Liver (tissue), 9 donors: ENCODE results near the gene INSM1. TPM values are rescaled to one million over a fixed set of nuclear protein-coding genes. Genes with fewer than 3 reads are reported as not detected.

Experiments used
- DNase-seq: peaks from one replicate; pipeline ENCODE4 v3.0.0-alpha.2; 2017; ENCODE audit warnings: low spot score
- H3K27ac ChIP-seq, 2 donors: one replicate each; pipeline ENCODE4 v1.7.0; 2013; ENCODE audit warnings: inconsistent platforms in 2 of 2, low read length in 2 of 2, control low read depth in 1 of 2, low read depth in 1 of 2, mild to moderate bottlenecking in 1 of 2
- H3K27me3 ChIP-seq, 4 donors: one replicate each; pipeline versions ENCODE4 v1.6.1 to v1.7.0; 2013; ENCODE audit warnings: low read length in 3 of 4, inconsistent platforms in 1 of 4, mild to moderate bottlenecking in 1 of 4, moderate library complexity in 1 of 4; ENCODE audit not compliant: control insufficient read depth in 4 of 4, insufficient read depth in 4 of 4
- H3K36me3 ChIP-seq, 4 donors: one replicate each; pipeline versions ENCODE4 v1.6.1 to v1.7.0; 2013; ENCODE audit warnings: low read length in 3 of 4, mild to moderate bottlenecking in 3 of 4, low read depth in 1 of 4, moderate library complexity in 1 of 4; ENCODE audit not compliant: control insufficient read depth in 4 of 4, insufficient read depth in 3 of 4
- H3K4me1 ChIP-seq, 4 donors: one replicate each; pipeline versions ENCODE4 v1.6.1 to v1.7.0; 2013; ENCODE audit warnings: low read length in 3 of 4, mild to moderate bottlenecking in 3 of 4, moderate library complexity in 1 of 4; ENCODE audit not compliant: control insufficient read depth in 4 of 4, insufficient read depth in 4 of 4
- H3K4me3 ChIP-seq, 3 donors: one replicate each; pipeline versions ENCODE4 v1.6.1 to v1.7.0; 2013; ENCODE audit warnings: low read length in 3 of 3, control low read depth in 1 of 3, low read depth in 1 of 3, mild to moderate bottlenecking in 1 of 3
- H3K9ac ChIP-seq, 2 donors: one replicate each; pipeline ENCODE4 v1.7.0; 2013; ENCODE audit warnings: low read length in 2 of 2, mild to moderate bottlenecking in 2 of 2, moderate library complexity in 2 of 2, control low read depth in 1 of 2, low read depth in 1 of 2
- H3K9me3 ChIP-seq, 4 donors: one replicate each; pipeline versions ENCODE4 v1.6.1 to v1.7.0; 2013; ENCODE audit warnings: low read length in 3 of 4; ENCODE audit not compliant: control insufficient read depth in 4 of 4
- EGR1 ChIP-seq, 2 donors: IDR thresholded peaks; 2 replicates each; pipeline ENCODE4 v1.6.1; 2016 to 2018; ENCODE audit warnings: antibody characterized with exemption in 2 of 2, low read depth in 2 of 2
- FOXA1 ChIP-seq: IDR thresholded peaks from 2 replicates; pipeline ENCODE4 v1.6.1; 2016; ENCODE audit warnings: antibody characterized with exemption
- FOXA2 ChIP-seq: IDR thresholded peaks from 2 replicates; pipeline ENCODE4 v1.6.1; 2016; ENCODE audit warnings: antibody characterized with exemption
- GABPA ChIP-seq, 2 donors: IDR thresholded peaks in 1 of 2; conservative IDR thresholded peaks in 1 of 2; 2 replicates each; pipeline ENCODE4 v1.6.1; 2016; ENCODE audit warnings: antibody characterized with exemption in 2 of 2, mild to moderate bottlenecking in 1 of 2, moderate library complexity in 1 of 2
- HNF4A ChIP-seq, 2 donors: conservative IDR thresholded peaks; 2 replicates each; pipeline ENCODE4 v1.6.1; 2016; ENCODE audit warnings: antibody characterized with exemption in 2 of 2, mild to moderate bottlenecking in 2 of 2
- HNF4G ChIP-seq: IDR thresholded peaks from 2 replicates; pipeline ENCODE4 v1.6.1; 2016; ENCODE audit warnings: antibody characterized with exemption
- JUND ChIP-seq, 2 donors: IDR thresholded peaks; 2 replicates each; pipeline ENCODE4 v1.6.1; 2016; ENCODE audit warnings: antibody characterized with exemption in 2 of 2
- NR2F2 ChIP-seq: IDR thresholded peaks from 2 replicates; pipeline ENCODE4 v1.6.1; 2016; ENCODE audit warnings: antibody characterized with exemption
- RAD21 ChIP-seq, 2 donors: IDR thresholded peaks; 2 replicates each; pipeline ENCODE4 v1.6.1; 2016; ENCODE audit warnings: antibody characterized with exemption in 2 of 2, mild to moderate bottlenecking in 2 of 2
- RXRA ChIP-seq, 2 donors: IDR thresholded peaks; 2 replicates each; pipeline ENCODE4 v1.6.1; 2017 to 2018; ENCODE audit warnings: antibody characterized with exemption in 2 of 2, mild to moderate bottlenecking in 1 of 2
- SP1 ChIP-seq: IDR thresholded peaks from 2 replicates; pipeline ENCODE4 v1.6.1; 2018; ENCODE audit warnings: antibody characterized with exemption, mild to moderate bottlenecking
- TAF1 ChIP-seq: conservative IDR thresholded peaks from 2 replicates; pipeline ENCODE4 v1.6.1; 2016; ENCODE audit warnings: antibody characterized with exemption, mild to moderate bottlenecking
- YY1 ChIP-seq: IDR thresholded peaks from 2 replicates; pipeline ENCODE4 v1.6.1; 2016; ENCODE audit warnings: antibody characterized with exemption, mild to moderate bottlenecking
- ZBTB33 ChIP-seq: IDR thresholded peaks from 2 replicates; pipeline ENCODE4 v1.6.1; 2016; ENCODE audit warnings: antibody characterized with exemption
- WGBS: extraction: QIAGEN DNeasy Blood & Tissue Kit; methylation state at CpG from one replicate; pipeline ENCODE4 v1.1.7; 2013; 5-methylcytosine and 5-hydroxymethylcytosine counted together
- polyA plus RNA-seq, 2 donors: library from polyadenylated mRNA; stranded (reverse) in 1 of 2; unstranded in 1 of 2; fragments of 200-250 nt in 1 of 2; fragments of >200 nt in 1 of 2; fragmentation: Nextera tagmentation in 1 of 2; extraction: Ambion mirVana in 1 of 2; gene quantifications; one replicate each; pipeline versions ENCODE4 v1.2.1 to v1.2.3, GENCODE V29; 2013 to 2015
- total RNA-seq, 2 donors: library from RNA; depleted of rRNA; stranded (reverse); fragments of >200 nt; gene quantifications; one replicate each; pipeline ENCODE4 v1.2.3, GENCODE V29; 2014
- TF ChIP-seq, protein P1 (sequence below): IDR thresholded peaks from 2 replicates; pipeline ENCODE4 v1.6.1; 2016; ENCODE audit warnings: antibody characterized with exemption, mild to moderate bottlenecking
- TF ChIP-seq, protein P2 (sequence below): IDR thresholded peaks from 2 replicates; pipeline ENCODE4 v1.6.1; 2016; ENCODE audit warnings: antibody characterized with exemption
- TF ChIP-seq, protein P3 (sequence below): IDR thresholded peaks from 2 replicates; pipeline ENCODE4 v1.6.1; 2016; ENCODE audit warnings: antibody characterized with exemption
- TF ChIP-seq, protein P4 (sequence below): fragments of 150-350 bp; IDR thresholded peaks from 2 replicates; pipeline ENCODE4 v1.5.1; 2017; ENCODE audit warnings: improper control_type of control experiment, low read depth, low read length; ENCODE audit not compliant: missing input control
- donor health status: healthy.
- donor health status: healthy.
- donor health status: healthy.
- donor health status: healthy.
- donor health status: healthy.

The INSM1 gene
- total and polyA plus RNA-seq, 4 donors = not detected

GRCh38 chr20:20331156-20331555 lies 36.7 kb upstream of the INSM1 start:
- Histone ChIP-seq H3K36me3 (no peaks in the 10 kb centered on the region), H3K27ac (no peak overlapping the region), H3K4me3 (no peak overlapping the region), H3K9ac (no peak overlapping the region), H3K9me3 (no peaks in the 10 kb centered on the region), H3K4me1 (no peaks in the 10 kb centered on the region), H3K27me3 (no peaks in the 10 kb centered on the region)
- TF ChIP-seq, protein P1, sequence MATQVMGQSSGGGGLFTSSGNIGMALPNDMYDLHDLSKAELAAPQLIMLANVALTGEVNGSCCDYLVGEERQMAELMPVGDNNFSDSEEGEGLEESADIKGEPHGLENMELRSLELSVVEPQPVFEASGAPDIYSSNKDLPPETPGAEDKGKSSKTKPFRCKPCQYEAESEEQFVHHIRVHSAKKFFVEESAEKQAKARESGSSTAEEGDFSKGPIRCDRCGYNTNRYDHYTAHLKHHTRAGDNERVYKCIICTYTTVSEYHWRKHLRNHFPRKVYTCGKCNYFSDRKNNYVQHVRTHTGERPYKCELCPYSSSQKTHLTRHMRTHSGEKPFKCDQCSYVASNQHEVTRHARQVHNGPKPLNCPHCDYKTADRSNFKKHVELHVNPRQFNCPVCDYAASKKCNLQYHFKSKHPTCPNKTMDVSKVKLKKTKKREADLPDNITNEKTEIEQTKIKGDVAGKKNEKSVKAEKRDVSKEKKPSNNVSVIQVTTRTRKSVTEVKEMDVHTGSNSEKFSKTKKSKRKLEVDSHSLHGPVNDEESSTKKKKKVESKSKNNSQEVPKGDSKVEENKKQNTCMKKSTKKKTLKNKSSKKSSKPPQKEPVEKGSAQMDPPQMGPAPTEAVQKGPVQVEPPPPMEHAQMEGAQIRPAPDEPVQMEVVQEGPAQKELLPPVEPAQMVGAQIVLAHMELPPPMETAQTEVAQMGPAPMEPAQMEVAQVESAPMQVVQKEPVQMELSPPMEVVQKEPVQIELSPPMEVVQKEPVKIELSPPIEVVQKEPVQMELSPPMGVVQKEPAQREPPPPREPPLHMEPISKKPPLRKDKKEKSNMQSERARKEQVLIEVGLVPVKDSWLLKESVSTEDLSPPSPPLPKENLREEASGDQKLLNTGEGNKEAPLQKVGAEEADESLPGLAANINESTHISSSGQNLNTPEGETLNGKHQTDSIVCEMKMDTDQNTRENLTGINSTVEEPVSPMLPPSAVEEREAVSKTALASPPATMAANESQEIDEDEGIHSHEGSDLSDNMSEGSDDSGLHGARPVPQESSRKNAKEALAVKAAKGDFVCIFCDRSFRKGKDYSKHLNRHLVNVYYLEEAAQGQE = no peak
- TF ChIP-seq FOXA2 = no peak
- no peak for TF ChIP-seq YY1
- no peak for TF ChIP-seq RAD21 (IDR thresholded peaks at IDR 0.05)
- TF ChIP-seq EGR1 (IDR thresholded peaks at IDR 0.05; ENCODE audit: low read depth in 2 of 2) = no peak
- TF ChIP-seq, protein P2, sequence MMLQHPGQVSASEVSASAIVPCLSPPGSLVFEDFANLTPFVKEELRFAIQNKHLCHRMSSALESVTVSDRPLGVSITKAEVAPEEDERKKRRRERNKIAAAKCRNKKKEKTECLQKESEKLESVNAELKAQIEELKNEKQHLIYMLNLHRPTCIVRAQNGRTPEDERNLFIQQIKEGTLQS = no peak
- TF ChIP-seq FOXA1 = no peak
- TF ChIP-seq RXRA (IDR thresholded peaks at IDR 0.05) = no peak
- no peak for TF ChIP-seq TAF1
- no peak for TF ChIP-seq GABPA (IDR thresholded peaks at IDR 0.05 in 1 of 2, conservative IDR thresholded peaks at IDR 0.05 in 1 of 2)
- TF ChIP-seq JUND (IDR thresholded peaks at IDR 0.05) = no peak
- no peak for TF ChIP-seq NR2F2
- TF ChIP-seq, protein P3, sequence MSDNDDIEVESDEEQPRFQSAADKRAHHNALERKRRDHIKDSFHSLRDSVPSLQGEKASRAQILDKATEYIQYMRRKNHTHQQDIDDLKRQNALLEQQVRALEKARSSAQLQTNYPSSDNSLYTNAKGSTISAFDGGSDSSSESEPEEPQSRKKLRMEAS = no peak
- no peak for TF ChIP-seq ZBTB33
- TF ChIP-seq SP1 = no peak
- TF ChIP-seq HNF4G = no peak
- TF ChIP-seq, protein P4, sequence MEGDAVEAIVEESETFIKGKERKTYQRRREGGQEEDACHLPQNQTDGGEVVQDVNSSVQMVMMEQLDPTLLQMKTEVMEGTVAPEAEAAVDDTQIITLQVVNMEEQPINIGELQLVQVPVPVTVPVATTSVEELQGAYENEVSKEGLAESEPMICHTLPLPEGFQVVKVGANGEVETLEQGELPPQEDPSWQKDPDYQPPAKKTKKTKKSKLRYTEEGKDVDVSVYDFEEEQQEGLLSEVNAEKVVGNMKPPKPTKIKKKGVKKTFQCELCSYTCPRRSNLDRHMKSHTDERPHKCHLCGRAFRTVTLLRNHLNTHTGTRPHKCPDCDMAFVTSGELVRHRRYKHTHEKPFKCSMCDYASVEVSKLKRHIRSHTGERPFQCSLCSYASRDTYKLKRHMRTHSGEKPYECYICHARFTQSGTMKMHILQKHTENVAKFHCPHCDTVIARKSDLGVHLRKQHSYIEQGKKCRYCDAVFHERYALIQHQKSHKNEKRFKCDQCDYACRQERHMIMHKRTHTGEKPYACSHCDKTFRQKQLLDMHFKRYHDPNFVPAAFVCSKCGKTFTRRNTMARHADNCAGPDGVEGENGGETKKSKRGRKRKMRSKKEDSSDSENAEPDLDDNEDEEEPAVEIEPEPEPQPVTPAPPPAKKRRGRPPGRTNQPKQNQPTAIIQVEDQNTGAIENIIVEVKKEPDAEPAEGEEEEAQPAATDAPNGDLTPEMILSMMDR = no peak
- no peak for DNase-seq
- 55% methylated on average over 1 of the region's 1 CpG for WGBS

DNA sequence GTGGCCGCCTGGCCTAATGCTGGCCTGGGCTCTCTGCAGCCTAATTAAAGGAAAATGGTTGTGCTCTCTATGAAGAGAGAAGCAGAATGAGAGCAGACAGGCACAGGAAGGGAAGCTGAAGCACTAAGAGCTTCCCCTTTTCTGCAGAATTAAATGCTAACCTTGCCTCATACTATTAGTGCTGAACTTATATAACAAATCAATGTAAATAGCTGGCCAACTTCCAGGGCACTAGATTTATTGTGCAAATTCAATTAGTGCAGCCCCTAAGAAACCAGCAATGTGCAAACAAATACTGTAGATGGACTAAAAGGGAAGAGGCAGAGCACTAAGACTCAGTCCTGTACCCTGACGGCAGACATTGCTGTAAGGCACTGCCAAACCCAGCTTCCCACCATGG lies 36.1 kb upstream of the INSM1 start:
- H3K36me3 ChIP-seq = no peaks in the 10 kb centered on the region
- no peak overlapping the region for H3K27ac ChIP-seq
- H3K4me3 ChIP-seq = no peak overlapping the region
- peaks cover 0 to 3% (median 0%) of the 10 kb centered on the region in 4 donors for H3K9me3 ChIP-seq
- H3K27me3 ChIP-seq = no peaks in the 10 kb centered on the region
- H3K4me1 ChIP-seq = no peaks in the 10 kb centered on the region
- H3K9ac ChIP-seq = no peak overlapping the region
- TF ChIP-seq HNF4A (conservative IDR thresholded peaks at IDR 0.05) (no peak), FOXA2 (no peak), GABPA (IDR thresholded peaks at IDR 0.05 in 1 of 2, conservative IDR thresholded peaks at IDR 0.05 in 1 of 2) (no peak), ZBTB33 (no peak), EGR1 (IDR thresholded peaks at IDR 0.05; ENCODE audit: low read depth in 2 of 2) (no peak), TAF1 (no peak), RXRA (IDR thresholded peaks at IDR 0.05) (no peak)
- TF ChIP-seq, protein P3 = no peak
- WGBS = 89% methylated on average over 2 of the region's 2 CpGs
- no peak for DNase-seq
